T-helper 22 cell (primary cell): ENCODE data around the gene CDH4.

Experiments used
- DNase-seq: peaks from one replicate; pipeline ENCODE4 v3.0.0-alpha.2; 2020; ENCODE audit warnings: low read depth

The CDH4 gene

DNA sequence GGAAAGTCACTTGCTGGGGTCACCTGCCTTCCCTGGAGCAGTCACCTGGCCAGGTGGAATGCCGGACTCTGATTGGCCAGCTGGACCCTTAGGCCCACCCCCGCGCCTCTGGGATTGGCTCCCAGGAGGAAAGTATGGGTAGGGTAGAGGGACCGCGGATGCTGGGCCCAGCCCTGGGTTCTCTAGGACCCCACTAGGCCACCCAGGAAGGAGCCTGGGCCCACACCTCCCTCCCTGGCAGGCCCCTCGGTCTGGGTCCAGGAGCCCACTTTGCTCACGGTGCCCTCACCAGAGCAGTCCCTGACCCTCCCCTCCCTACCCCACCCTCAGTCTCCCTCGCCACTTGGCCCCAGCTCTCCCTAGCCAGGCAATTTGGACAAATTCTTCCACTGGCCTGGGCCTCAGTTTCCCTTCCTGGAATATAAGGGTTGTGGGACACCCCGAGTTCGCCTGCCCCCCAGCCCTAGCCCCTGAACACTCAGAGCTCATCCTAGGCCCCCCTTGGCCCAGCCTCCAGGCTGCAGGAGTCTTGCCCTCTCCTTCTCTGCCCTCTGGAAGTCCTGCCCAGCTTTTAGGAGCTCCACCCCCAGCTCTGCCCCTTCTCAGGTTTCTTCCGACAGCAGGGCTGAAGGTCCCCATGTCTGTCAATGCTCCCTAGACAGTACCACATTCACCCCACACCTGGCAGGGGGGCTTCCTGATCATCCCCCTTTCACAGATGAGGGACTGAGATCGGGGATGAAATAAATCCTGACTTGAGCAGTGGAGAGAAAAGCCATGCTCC is 514.0 kb downstream of the CDH4 start:
- no peak for DNase-seq

- DNase-seq = no peak
Observed at GRCh38 chr20:61766921-61767610, 515.0 kb downstream of the CDH4 start.

GRCh38 chr20:61767761-61768494 is 515.9 kb downstream of the CDH4 start:
- DNase-seq = no peak

- no peak for DNase-seq
Observed at GRCh38 chr20:61768571-61769285, 516.7 kb downstream of the CDH4 start.

- no peak for DNase-seq
Observed at GRCh38 chr20:61769286-61769832, 517.3 kb downstream of the CDH4 start.

DNA sequence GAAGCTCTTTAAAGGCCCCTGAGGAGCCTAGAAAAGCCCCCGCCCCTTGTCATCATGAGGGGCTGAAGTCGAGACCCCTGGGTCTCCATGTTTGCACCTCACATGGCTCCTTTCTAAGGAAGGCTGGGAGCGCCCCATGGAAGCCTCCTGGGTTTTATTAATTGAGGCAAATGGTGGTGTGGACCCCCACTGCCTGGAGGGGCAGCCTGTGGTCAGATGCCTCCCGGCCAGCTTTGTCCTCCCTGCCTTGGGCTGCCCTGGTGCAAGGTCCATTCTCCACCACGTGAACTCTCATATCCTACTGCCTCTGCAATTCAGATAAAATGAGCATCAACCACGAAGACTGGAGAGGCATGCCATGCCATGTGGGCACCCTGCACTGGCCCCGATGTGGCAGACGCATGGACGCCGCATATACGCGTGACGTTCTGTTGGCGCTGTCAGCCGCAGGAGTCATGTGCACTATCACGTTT is 518.1 kb downstream of the CDH4 start:
- no peak for DNase-seq

GRCh38 chr20:61771805-61772350 is 519.8 kb downstream of the CDH4 start:
- no peak for DNase-seq

- no peak for DNase-seq
Observed at GRCh38 chr20:61772828-61773631, 521.0 kb downstream of the CDH4 start.

GRCh38 chr20:61773926-61774587 is 522.0 kb downstream of the CDH4 start:
- DNase-seq = no peak

GRCh38 chr20:61775423-61775822 is 523.4 kb downstream of the CDH4 start:
- DNase-seq = no peak

DNA sequence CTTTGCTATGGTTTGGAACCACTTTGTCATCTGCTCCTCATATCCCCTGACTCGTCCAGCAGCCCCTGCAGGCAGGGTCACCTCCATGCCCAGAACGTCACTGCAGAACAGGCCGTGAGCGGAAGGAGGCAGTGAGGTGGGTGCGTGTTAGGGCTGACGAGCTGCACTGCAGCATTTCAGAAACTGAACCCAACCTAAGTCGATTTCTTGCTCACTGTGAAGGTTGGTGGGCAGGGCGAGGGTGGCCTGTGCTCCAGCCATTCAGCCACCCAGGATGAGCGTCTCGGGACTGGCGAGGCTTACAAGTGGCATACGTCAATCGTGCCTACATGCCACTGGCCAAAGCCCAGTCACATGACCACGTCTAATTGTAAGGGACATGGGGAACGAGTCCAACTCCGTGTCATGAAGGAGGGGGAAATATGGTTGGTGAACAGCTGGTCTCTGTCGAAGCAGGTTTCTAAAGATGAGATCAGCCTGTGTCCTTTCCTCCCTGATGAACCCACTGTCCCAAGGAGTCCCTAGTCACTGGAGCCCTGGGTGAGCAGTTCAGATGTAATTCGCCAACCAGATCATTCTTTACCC is 524.5 kb downstream of the CDH4 start:
- no peak for DNase-seq

DNA sequence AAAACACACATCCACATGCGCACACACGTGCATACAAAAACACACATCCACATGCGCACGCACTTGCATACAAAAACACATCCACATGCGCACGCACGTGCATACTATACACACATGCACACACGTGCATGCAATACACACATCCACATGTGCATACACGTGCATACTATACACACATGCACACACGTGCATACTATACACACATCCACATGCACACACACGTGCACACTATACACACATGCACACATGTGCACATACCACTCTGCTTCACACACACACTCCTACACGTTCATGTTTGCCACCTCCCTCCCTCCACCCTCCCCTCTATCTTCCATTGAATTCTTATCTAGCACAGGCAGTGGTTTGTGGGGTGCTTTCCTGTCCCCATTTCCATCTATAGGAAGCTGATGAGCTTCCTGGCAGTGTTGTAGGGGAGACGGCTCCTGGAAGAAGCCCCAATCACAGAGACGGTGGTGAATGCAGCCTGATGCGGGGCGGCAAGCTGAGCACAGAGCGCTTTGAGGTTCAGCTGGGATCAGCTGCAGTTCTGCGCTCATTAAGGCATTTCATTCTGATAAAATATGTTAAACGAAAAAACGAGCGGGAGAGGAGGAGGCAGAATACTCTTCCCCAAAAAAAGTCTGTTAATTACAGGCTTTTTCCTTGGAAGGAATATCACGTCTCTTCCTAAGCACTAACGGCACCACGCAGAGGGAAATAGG is 525.9 kb downstream of the CDH4 start:
- DNase-seq = no peak

- no peak for DNase-seq
Observed at GRCh38 chr20:61778495-61778863, 526.4 kb downstream of the CDH4 start.

- DNase-seq = no peak
Observed at GRCh38 chr20:61779176-61779965, 527.3 kb downstream of the CDH4 start.

DNA sequence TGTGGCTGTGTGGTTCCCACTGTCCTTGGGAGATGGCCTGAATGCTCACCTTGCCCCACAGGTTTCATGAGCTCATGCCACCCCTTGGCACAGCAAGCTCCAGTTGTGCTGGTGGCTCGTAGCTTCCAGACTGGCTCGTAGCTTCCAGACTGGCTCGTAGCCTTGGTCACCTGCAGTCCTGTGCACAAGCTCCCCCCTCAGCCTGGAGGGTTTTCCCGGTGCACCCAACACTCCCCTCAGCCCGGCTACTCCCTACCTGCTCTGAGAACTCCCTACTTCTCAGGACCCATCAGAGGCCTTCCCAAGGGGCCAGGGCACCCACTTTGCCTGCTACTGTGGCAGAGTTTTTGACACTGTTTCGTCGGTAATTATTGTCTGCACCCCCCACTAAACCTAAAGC is 528.0 kb downstream of the CDH4 start:
- DNase-seq = no peak

GRCh38 chr20:61784801-61785566 is 532.9 kb downstream of the CDH4 start:
- no peak for DNase-seq

DNA sequence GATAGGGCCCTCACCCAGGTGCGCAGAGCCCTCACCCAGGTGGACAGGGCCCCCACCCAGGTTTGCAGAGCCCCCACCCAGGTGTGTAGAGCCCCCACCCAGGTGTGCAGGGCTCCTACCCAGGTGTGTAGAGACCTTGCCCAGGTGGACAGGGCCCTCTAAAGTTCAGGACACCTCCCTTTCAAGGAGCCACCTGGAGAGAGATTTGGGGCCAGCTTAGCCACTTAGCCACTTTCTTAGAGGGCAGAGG is 533.4 kb downstream of the CDH4 start:
- no peak for DNase-seq

DNA sequence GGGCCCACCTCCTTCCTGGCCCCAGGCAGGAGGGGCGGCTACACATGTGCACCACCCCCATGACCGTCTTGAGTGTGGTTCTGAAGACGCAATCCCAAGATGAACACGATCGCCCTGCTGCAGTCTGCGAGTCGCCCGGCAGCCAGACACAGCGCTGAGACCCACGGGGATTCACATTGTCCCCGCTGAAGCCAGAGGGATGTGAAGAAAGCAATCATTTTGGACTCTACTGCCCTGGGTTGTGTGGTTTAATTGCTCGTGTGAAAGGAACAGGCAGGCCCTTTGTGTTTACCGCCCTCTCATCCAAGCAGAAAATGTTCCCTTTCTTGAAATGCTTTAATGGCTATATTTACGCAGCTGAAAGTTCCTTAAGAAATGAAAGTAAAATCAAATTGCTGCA is 534.2 kb downstream of the CDH4 start:
- no peak for DNase-seq
